K562 (cell line): ENCODE measurements around the gene PTPRB. TPM values are rescaled to one million over a fixed set of nuclear protein-coding genes. Genes with fewer than 3 reads are reported as not detected.

Source experiments
- ARID1B ChIP-seq: fragments of 450-650 bp; IDR thresholded peaks from 2 replicates; pipeline ENCODE4 v1.6.1; 2016; ENCODE audit warnings: antibody characterized with exemption, mild to moderate bottlenecking, inconsistent platforms
- CREB1 ChIP-seq, 2 experiments: sonication (generic) in 1 of 2; formaldehyde crosslinking in 1 of 2; IDR thresholded peaks; 2 replicates each; pipeline versions ENCODE4 v1.6.1 to v1.8.0; 2012 to 2022; ENCODE audit warnings: inconsistent platforms in 1 of 2, mild to moderate bottlenecking in 1 of 2, missing genetic modification reagents in 1 of 2, moderate library complexity in 1 of 2
- FOXJ3 ChIP-seq: sonication (generic); formaldehyde crosslinking; IDR thresholded peaks from 2 replicates; pipeline ENCODE4 v1.4.0; 2020; ENCODE audit warnings: mild to moderate bottlenecking, missing genetic modification reagents
- FOXK2 ChIP-seq, 2 experiments: fragments of 450-650 bp; IDR thresholded peaks in 1 of 2; conservative IDR thresholded peaks in 1 of 2; 2 replicates each; pipeline ENCODE4 v1.6.1; 2016; ENCODE audit warnings: low read depth in 2 of 2, mild to moderate bottlenecking in 1 of 2
- GATAD2B ChIP-seq: fragments of 450-650 bp; IDR thresholded peaks from 2 replicates; pipeline ENCODE4 v1.6.1; 2017; ENCODE audit warnings: mild to moderate bottlenecking, borderline replicate concordance
- IRF2 ChIP-seq: sonication (generic); formaldehyde crosslinking; IDR thresholded peaks from 2 replicates; pipeline ENCODE4 v1.8.1; 2022; ENCODE audit warnings: mild to moderate bottlenecking, missing genetic modification reagents
- JUNB ChIP-seq: fragments of 450-650 bp; formaldehyde crosslinking; conservative IDR thresholded peaks from 2 replicates; pipeline ENCODE4 v1.4.0; 2020; ENCODE audit warnings: mild to moderate bottlenecking
- MEIS2 ChIP-seq: fragments of 450-650 bp; IDR thresholded peaks from 2 replicates; pipeline ENCODE4 v1.6.1; 2014; ENCODE audit warnings: mild to moderate bottlenecking; ENCODE audit not compliant: partially characterized antibody
- MYNN ChIP-seq, 2 experiments: sonication (generic); formaldehyde crosslinking in 1 of 2; IDR thresholded peaks; 2 replicates each; pipeline versions ENCODE4 v1.5.0 to v1.6.1; 2016 to 2020; ENCODE audit warnings: antibody characterized with exemption in 1 of 2, missing genetic modification reagents in 1 of 2
- NR2C1 ChIP-seq, 2 experiments: fragments of 450-650 bp; IDR thresholded peaks; 2 replicates each; pipeline ENCODE4 v1.6.1; 2017; ENCODE audit warnings: mild to moderate bottlenecking in 2 of 2, antibody characterized with exemption in 1 of 2, inconsistent platforms in 1 of 2, missing compliant biosample characterization in 1 of 2, missing genetic modification characterization in 1 of 2
- TAF7 ChIP-seq: fragments of 450-650 bp; IDR thresholded peaks from 2 replicates; pipeline ENCODE4 v1.6.1; 2016; ENCODE audit warnings: missing genetic modification characterization, missing compliant biosample characterization
- TFAM ChIP-seq: fragments of 250-450 bp; sonication (Bioruptor Pico); conservative IDR thresholded peaks from 2 replicates; pipeline ENCODE4 v1.5.0; 2021; ENCODE audit warnings: mild to moderate bottlenecking, moderate library complexity
- ZBTB7A ChIP-seq: IDR thresholded peaks from 2 replicates; pipeline ENCODE4 v1.6.1; 2011; ENCODE audit warnings: low read depth, mild to moderate bottlenecking, low read length, moderate library complexity, borderline replicate concordance; ENCODE audit not compliant: control insufficient read depth
- ZNF354B ChIP-seq: fragments of 250-450 bp; sonication (Bioruptor Pico); IDR thresholded peaks from 2 replicates; pipeline ENCODE4 v1.4.0; 2020
- polyA plus RNA-seq, 8 experiments: library from polyadenylated mRNA; depleted of rRNA in 4 of 8; stranded (reverse) in 5 of 8; unstranded in 3 of 8; fragments of >200 nt; fragmentation: Nextera tagmentation in 2 of 8; fragmentation: Illumina TruSeq in 1 of 8; extraction: Ambion mirVana in 2 of 8; extraction: Trizol in 1 of 8; gene quantifications; 2 replicates each; pipeline versions ENCODE4 v1.2.1 to v1.2.3, GENCODE V29; 2011 to 2014; ENCODE audit warnings: inconsistent platforms in 1 of 8, missing spikeins in 1 of 8
- total RNA-seq, 7 experiments: library from RNA; depleted of rRNA in 6 of 7; stranded (reverse); fragments of >200 nt in 6 of 7; fragmentation: Illumina TruSeq in 2 of 7; extraction: Trizol in 2 of 7; gene quantifications; 2 replicates each; pipeline versions ENCODE4 v1.2.1 to v1.2.3, GENCODE V29; 2011 to 2021; ENCODE audit warnings: low replicate concordance in 1 of 7
- TF ChIP-seq, protein P1 (sequence below), 2 experiments: fragments of 150-350 bp in 1 of 2; IDR thresholded peaks; 2 replicates each; pipeline ENCODE4 v1.6.1; 2012 to 2016; ENCODE audit warnings: low read depth in 2 of 2, low read length in 2 of 2, mild to moderate bottlenecking in 1 of 2, moderate library complexity in 1 of 2
- TF ChIP-seq, protein P2 (sequence below), 2 experiments: fragments of 200-800 bp in 1 of 2; sonication (Bioruptor generic) in 1 of 2; sonication (generic) in 1 of 2; formaldehyde crosslinking in 1 of 2; IDR thresholded peaks in 1 of 2; conservative IDR thresholded peaks in 1 of 2; 2 replicates each; pipeline versions ENCODE4 v1.5.0 to v1.6.1; 2016 to 2020; ENCODE audit warnings: missing compliant biosample characterization in 1 of 2, missing genetic modification characterization in 1 of 2, missing genetic modification reagents in 1 of 2
- TF ChIP-seq, protein P3 (sequence below): IDR thresholded peaks from 2 replicates; pipeline ENCODE4 v1.6.1; 2014; ENCODE audit warnings: antibody characterized with exemption
- TF ChIP-seq, protein P4 (sequence below): fragments of 250-450 bp; sonication (Bioruptor Pico); IDR thresholded peaks from 2 replicates; pipeline ENCODE4 v1.9.0; 2021; ENCODE audit warnings: mild to moderate bottlenecking
- TF ChIP-seq, protein P5 (sequence below): fragments of 250-450 bp; sonication (Bioruptor Pico); IDR thresholded peaks from 2 replicates; pipeline ENCODE4 v1.5.0; 2021

Gene PTPRB
- total and polyA plus RNA-seq, 9 of the 15 experiments (the other 6 are each of a cell fraction or from before 2014, with no cell fraction given) = 0.46 to 5.9 (median 3.1) TPM

DNA sequence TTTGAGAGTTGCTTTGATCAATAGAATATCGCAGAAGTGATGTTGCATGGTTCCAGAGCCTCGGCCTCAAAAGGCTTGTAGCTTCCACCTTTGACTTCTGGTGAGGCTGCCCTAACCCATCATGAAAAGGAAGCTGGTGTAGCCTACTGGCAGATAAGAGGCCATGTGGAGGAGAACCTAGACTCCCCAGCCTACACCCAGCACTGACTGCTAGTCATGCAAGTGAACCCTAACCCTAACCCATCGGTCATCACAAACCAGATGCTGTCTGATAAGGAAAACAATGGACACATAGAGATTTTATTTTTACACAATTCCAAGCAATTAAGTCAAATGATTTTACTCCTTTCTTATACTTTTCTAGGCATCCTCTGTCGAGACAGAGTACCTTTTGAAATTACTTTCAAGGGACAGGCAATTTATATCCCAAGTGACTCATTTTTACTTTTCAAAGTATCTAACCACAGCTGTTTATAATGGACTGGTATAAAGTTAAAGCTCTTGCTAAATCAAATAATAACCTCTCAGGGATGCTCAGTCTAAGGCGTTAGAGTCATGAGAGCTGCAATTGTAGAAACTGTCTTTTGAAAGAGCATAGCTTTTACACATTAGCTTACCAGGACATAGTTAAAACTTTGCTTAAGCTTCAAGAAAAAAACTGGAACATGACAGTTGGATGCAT is 17.6 kb downstream of the PTPRB start (continued):
- TF ChIP-seq ARID1B = peak; percentile 29; the same call in 1 of the 2 replicates
- peak; percentile 50 for TF ChIP-seq MEIS2
- no peak for TF ChIP-seq IRF2 (CRISPR knock-in tag)
- TF ChIP-seq TAF7 (tag) = no peak
- TF ChIP-seq, protein P1, sequence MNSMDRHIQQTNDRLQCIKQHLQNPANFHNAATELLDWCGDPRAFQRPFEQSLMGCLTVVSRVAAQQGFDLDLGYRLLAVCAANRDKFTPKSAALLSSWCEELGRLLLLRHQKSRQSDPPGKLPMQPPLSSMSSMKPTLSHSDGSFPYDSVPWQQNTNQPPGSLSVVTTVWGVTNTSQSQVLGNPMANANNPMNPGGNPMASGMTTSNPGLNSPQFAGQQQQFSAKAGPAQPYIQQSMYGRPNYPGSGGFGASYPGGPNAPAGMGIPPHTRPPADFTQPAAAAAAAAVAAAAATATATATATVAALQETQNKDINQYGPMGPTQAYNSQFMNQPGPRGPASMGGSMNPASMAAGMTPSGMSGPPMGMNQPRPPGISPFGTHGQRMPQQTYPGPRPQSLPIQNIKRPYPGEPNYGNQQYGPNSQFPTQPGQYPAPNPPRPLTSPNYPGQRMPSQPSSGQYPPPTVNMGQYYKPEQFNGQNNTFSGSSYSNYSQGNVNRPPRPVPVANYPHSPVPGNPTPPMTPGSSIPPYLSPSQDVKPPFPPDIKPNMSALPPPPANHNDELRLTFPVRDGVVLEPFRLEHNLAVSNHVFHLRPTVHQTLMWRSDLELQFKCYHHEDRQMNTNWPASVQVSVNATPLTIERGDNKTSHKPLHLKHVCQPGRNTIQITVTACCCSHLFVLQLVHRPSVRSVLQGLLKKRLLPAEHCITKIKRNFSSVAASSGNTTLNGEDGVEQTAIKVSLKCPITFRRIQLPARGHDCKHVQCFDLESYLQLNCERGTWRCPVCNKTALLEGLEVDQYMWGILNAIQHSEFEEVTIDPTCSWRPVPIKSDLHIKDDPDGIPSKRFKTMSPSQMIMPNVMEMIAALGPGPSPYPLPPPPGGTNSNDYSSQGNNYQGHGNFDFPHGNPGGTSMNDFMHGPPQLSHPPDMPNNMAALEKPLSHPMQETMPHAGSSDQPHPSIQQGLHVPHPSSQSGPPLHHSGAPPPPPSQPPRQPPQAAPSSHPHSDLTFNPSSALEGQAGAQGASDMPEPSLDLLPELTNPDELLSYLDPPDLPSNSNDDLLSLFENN (IDR thresholded peaks at IDR 0.05; ENCODE audit: low read depth in 2 of 2, low read length in 2 of 2) = no peak
- TF ChIP-seq GATAD2B = no peak
- no peak for TF ChIP-seq FOXK2 (conservative IDR thresholded peaks at IDR 0.05 in 1 of 2, IDR thresholded peaks at IDR 0.05 in 1 of 2; ENCODE audit: low read depth in 2 of 2)
- no peak for TF ChIP-seq CREB1 (IDR thresholded peaks at IDR 0.05)
- TF ChIP-seq CREB1 (CRISPR knock-in tag; IDR thresholded peaks at IDR 0.05) = no peak
- no peak for TF ChIP-seq MYNN (IDR thresholded peaks at IDR 0.05)
- no peak for TF ChIP-seq MYNN (CRISPR knock-in tag; IDR thresholded peaks at IDR 0.05)
- TF ChIP-seq NR2C1 (IDR thresholded peaks at IDR 0.05) = peak; percentile 22; the same call in 1 of the 2 replicates
- peak; percentile 71 for TF ChIP-seq NR2C1 (tag; IDR thresholded peaks at IDR 0.05)
- TF ChIP-seq, protein P2, sequence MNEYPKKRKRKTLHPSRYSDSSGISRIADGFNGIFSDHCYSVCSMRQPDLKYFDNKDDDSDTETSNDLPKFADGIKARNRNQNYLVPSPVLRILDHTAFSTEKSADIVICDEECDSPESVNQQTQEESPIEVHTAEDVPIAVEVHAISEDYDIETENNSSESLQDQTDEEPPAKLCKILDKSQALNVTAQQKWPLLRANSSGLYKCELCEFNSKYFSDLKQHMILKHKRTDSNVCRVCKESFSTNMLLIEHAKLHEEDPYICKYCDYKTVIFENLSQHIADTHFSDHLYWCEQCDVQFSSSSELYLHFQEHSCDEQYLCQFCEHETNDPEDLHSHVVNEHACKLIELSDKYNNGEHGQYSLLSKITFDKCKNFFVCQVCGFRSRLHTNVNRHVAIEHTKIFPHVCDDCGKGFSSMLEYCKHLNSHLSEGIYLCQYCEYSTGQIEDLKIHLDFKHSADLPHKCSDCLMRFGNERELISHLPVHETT (CRISPR knock-in tag; conservative IDR thresholded peaks at IDR 0.05 in 1 of 2, IDR thresholded peaks at IDR 0.05 in 1 of 2) = no peak
- TF ChIP-seq, protein P3, sequence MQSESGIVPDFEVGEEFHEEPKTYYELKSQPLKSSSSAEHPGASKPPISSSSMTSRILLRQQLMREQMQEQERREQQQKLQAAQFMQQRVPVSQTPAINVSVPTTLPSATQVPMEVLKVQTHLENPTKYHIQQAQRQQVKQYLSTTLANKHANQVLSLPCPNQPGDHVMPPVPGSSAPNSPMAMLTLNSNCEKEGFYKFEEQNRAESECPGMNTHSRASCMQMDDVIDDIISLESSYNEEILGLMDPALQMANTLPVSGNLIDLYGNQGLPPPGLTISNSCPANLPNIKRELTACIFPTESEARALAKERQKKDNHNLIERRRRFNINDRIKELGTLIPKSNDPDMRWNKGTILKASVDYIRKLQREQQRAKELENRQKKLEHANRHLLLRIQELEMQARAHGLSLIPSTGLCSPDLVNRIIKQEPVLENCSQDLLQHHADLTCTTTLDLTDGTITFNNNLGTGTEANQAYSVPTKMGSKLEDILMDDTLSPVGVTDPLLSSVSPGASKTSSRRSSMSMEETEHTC = no peak
- no peak for TF ChIP-seq ZNF354B (CRISPR knock-in tag)
- TF ChIP-seq ZBTB7A = no peak
- TF ChIP-seq, protein P4, sequence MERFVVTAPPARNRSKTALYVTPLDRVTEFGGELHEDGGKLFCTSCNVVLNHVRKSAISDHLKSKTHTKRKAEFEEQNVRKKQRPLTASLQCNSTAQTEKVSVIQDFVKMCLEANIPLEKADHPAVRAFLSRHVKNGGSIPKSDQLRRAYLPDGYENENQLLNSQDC (CRISPR knock-in tag) = no peak
- no peak for TF ChIP-seq TFAM (CRISPR knock-in tag)
- no peak for TF ChIP-seq FOXJ3 (CRISPR knock-in tag)
- no peak for TF ChIP-seq JUNB (CRISPR knock-in tag)
- TF ChIP-seq, protein P5, sequence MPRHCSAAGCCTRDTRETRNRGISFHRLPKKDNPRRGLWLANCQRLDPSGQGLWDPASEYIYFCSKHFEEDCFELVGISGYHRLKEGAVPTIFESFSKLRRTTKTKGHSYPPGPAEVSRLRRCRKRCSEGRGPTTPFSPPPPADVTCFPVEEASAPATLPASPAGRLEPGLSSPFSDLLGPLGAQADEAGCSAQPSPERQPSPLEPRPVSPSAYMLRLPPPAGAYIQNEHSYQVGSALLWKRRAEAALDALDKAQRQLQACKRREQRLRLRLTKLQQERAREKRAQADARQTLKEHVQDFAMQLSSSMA = no peak
